ENCODE measurements around the gene ATXN7L3. TPM values are rescaled to one million over a fixed set of nuclear protein-coding genes. Genes with fewer than 3 reads are reported as not detected.

Gene ATXN7L3
- total and polyA plus RNA-seq, 9 of the 15 experiments (the other 6 are each of a cell fraction or from before 2014, with no cell fraction given): 0.62 to 66.1 (median 33.2) TPM

GRCh38 chr17:44210342-44211192 is 10.9 kb upstream of the ATXN7L3 start (continued):
- TF ChIP-seq ZBTB11 (CRISPR knock-in tag; IDR thresholded peaks at IDR 0.05) (peak in 1 of 3 experiments; percentile 61; a peak in 1 of 6 replicates), ELF1 (tag; IDR thresholded peaks at IDR 0.05) (no peak), MLLT1 (IDR thresholded peaks at IDR 0.05) (peak in 1 of 2 experiments; percentile 24; a peak in 1 of 4 replicates), ZNF780A (CRISPR knock-in tag; IDR thresholded peaks at IDR 0.05) (no peak), TCFL5 (CRISPR knock-in tag; conservative IDR thresholded peaks at IDR 0.05) (no peak), MEF2D (tag; conservative IDR thresholded peaks at IDR 0.05; ENCODE audit: low read depth) (no peak), BRD9 (IDR thresholded peaks at IDR 0.05; ENCODE audit: low read depth, partially characterized antibody) (no peak), RNF219 (CRISPR knock-in tag; IDR thresholded peaks at IDR 0.05) (no peak), ELK1 (CRISPR knock-in tag; IDR thresholded peaks at IDR 0.05) (no peak), PPARD (CRISPR knock-in tag; IDR thresholded peaks at IDR 0.05) (no peak), ZNF57 (CRISPR knock-in tag; IDR thresholded peaks at IDR 0.05) (no peak), TCF7 (IDR thresholded peaks at IDR 0.05; ENCODE audit: borderline replicate concordance) (no peak), GABPB2 (CRISPR knock-in tag; conservative IDR thresholded peaks at IDR 0.05) (no peak), KLF13 (tag; IDR thresholded peaks at IDR 0.05; ENCODE audit: borderline replicate concordance, low read depth) (no peak), ZNF668 (CRISPR knock-in tag; IDR thresholded peaks at IDR 0.05) (no peak)

All from K562 (cell line).